ENCODE measurements around the gene TCHP.

The TCHP gene

GRCh38 chr12:109938947-109939346, 38.9 kb downstream of the TCHP start:
- no peak for DNase-seq

GRCh38 chr12:109939504-109939903, 39.4 kb downstream of the TCHP start:
- no peak for DNase-seq

- DNase-seq = no peak
Measured at GRCh38 chr12:109940339-109940923, 40.4 kb downstream of the TCHP start.

- DNase-seq = peak; percentile 22
Measured at GRCh38 chr12:109943811-109944210, 43.7 kb downstream of the TCHP start.

DNA sequence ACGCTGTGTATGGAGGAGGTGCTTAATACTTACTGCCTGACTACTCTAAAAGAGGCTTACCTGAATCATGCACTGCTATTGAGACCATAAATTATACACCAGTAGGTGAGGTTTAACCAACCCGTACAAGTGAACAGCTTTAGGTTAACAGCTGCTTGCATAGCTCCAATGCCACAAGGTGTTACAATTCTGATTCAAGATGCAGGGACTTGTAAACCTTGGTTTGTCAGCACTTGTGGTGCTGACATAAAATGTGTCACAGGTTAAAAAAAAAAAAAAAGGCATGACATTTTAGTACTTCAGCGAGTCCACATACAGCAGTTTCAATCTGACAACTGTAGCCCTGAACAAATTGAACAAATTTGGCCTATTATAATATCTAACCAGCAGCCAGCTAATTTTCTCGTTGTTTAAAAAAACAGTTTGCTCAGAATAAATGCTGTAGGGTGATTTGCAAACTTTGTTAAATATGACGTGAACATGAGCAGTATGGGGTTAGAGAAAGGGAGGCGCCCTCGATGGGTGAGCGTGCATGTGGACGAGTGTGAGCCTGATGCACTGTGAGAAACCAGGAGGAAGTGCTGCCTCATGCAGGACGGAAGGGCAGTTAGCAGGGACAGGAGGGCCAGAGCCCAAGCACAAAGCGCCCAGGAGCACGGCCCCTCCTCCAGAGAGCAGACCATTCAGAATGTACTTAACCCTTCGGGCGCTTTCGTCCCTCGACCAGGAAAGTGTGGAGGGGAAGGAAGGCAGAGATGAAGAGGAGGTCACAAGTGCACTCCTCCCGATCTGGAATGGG, 44.7 kb downstream of the TCHP start:
- no peak for DNase-seq

DNA sequence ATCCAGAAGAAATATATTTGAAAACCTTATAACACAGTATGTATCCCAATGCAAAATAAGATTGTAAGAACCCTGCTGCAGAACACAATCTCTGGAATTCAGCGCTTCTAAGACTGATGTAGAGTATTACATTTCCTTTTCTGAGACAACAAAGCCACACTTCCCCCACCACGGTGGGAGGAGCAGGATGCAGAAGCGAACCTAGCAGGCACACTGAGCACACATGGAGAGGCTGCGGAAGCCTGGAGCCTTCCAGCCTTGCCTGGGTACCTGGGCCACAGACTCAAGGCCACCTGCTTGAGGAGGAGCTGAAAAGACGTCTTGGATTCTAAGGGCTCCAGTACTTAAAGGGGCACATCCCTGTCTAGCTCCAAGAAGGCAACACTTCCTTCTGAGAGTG, 46.4 kb downstream of the TCHP start:
- DNase-seq = no peak

DNA sequence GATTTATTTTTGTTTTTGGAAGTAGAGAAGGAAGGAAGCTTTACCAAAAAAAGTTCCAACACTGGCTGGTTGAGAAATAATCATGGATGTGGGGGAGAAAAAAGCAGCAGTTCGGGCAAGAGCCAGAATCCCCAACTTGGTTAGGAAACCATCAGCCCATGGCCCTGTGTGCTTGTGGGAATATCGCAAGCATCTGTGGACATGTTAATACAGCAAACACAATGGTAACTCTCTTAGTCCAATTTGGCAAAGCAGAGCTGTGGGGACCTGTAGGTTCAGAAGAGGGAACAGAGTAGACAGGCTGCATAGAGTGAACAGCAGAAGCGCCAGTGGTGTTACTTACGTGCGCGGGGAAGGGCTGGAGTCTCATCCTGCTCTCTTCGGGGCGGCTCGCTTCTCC, 46.8 kb downstream of the TCHP start:
- DNase-seq = no peak

DNA sequence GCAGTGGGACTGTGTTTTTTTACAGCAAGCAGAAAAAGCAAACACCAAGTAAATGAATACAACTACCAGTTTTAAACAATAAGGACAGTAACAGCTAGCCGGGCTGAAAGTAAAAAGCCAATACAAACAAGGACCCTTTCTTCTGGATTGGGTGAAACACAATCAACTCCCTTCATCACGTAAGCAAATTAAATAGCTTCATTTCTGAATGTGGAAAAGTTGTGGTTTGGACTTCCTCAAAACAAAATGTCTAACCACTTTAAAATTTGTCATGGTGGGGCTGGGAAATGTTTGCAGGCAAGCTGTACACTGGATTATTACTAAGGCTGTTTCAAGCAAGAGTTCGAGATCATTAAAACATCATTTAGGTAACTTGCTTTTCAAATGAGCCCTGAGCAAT, 47.4 kb downstream of the TCHP start:
- DNase-seq = no peak

DNA sequence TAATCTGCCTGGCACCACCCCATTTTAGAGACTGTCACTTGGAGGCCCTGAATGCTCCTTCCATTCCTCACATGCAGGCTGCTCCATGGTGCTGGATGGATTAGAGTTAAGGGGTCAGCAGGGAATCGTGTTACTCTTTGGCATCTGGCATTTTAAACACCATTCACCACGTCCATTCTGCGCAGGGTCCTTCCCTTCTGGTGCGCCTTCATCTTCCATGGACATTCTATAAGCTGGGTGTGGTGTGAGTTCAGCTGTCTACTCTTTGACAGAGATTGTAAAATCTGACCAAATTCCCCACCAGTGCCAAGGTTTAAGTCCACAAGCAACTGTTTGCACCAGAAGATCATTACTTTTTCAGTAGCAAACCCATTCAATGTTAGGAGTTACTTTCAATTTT, 48.3 kb downstream of the TCHP start:
- no peak for DNase-seq

DNA sequence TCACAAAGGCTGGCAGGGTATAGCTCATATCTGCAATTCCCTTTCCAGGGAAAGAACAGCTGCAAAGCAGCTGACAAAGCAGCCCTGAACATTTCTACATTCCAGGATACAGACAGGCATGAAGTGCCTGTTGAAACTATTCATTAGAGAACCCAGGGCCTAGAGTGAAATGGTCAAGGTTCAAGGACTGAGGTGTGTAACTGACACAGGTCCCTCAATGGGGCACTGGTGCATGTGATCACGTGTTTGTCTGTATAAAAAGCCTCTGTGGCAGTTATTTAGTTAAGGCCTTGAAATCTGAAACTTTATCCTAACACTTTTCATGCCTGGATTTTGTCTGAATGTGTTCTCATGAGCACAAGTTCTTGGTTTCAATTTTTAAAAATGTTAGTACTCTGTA, 49.0 kb downstream of the TCHP start:
- DNase-seq = no peak

- DNase-seq = peak; percentile 61
Measured at GRCh38 chr12:109950625-109951024, 50.6 kb downstream of the TCHP start.

DNA sequence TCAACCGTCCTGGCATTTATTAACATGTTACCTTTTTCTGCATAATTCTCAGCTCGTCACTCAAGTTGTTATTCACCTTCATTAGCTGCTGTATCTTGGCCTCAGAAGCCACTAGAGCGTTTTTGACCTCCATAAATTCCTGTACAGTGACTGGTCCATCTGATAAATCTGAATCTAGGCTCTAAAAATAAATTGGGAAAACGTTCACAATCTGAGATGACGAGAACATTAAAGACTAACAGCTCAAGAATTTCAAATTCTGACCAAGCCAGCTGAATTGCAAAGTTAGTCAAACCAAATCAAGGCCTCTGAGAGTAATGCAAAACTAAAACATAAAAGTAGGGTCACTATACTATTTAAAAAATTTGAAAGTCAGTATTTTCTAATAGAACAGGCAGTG, 51.1 kb downstream of the TCHP start:
- DNase-seq = peak; percentile 90

GRCh38 chr12:109951751-109952150, 51.7 kb downstream of the TCHP start:
- peak; percentile 94 for DNase-seq

- DNase-seq = no peak
Measured at GRCh38 chr12:109952160-109952858, 52.2 kb downstream of the TCHP start.

DNA sequence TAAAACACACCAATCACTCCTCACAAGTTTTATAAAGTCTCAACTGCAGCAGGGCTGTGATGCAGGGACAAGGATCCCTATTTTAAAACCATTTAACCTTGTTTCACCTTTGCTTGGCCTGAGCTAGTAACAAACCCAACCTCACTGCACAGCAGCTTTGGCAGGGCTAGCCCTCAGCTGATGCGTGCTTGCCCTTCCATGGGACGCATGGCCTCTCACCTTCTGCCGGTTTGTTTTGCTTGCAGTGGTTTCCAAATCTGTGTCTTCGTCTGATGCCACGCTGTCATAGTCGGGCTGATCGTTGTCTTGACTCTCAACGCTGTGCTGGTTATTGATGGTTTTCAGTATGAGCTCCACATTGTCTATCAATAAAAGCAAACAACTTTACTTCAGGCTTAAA, 52.8 kb downstream of the TCHP start:
- DNase-seq = no peak

GRCh38 chr12:109953656-109954055, 53.6 kb downstream of the TCHP start:
- peak; percentile 28 for DNase-seq

DNA sequence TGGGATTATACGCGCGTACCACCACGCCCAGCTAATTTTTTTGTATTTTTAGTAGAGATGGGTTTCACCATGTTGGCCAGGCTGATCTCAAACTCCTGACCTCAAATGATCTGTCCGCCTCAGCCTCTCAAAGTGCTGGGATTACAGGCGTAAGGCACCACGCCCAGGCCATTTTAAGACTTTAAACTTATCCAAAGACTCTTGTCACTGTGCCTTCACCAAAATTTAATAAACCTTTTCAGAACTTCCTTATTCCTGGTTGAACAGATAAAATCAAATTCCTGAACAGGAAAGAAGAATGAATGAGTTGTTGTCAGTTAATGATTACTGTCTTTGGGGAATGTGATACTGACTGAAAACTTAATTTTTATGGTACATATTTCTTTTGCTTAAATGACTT, 58.3 kb downstream of the TCHP start:
- no peak for DNase-seq

- no peak for DNase-seq
Measured at GRCh38 chr12:109959411-109960093, 59.5 kb downstream of the TCHP start.

- DNase-seq = no peak
Measured at GRCh38 chr12:109961201-109961600, 61.1 kb downstream of the TCHP start.

DNA sequence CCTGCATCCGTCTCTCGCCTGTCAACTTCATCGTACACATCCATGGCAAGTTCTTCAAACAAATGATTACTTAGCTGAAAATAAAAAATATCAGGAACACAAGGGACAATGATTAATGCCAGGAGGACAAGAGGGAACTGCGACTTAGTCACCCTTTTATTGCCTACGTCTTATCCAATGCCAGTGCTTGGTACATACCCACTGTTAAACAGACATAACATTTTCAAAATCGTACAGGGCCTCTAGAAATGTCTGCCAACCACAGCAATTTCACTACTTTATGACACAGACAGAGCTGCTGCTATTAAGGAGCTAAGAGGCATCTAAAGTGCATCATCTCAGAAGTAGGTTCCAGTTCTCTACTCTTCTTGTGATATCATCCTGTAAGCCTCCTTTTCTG, 61.5 kb downstream of the TCHP start:
- no peak for DNase-seq

DNA sequence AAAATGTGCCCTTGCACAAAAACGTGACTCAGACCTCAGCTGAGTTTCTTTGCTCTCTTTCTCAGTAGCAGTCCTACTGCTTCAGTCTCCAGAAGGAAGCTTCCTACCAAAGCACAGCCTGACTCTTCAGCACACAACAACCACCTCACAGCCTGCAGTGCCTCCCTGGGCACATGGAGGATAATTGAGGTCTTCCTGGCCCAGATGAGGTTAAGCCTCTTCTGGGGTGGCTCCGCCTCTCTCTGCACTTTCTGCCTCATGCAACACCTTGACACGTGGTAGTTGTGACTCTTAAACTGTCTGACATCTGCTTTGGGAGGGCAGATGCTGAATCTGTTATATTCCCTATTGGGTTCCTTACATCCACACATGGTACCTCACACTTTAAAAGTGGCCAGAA, 62.3 kb downstream of the TCHP start:
- DNase-seq = no peak

GRCh38 chr12:109963330-109963729, 63.3 kb downstream of the TCHP start:
- DNase-seq = no peak

- peak; percentile 87 for DNase-seq
Measured at GRCh38 chr12:109963743-109964429, 63.8 kb downstream of the TCHP start.
